ENCODE data around the gene PAX7. TPM values are rescaled to one million over a fixed set of nuclear protein-coding genes. Genes with fewer than 3 reads are reported as not detected.

The PAX7 gene
- total and polyA plus RNA-seq, 2 of the 4 experiments (the other 2 are of a cell fraction) = not detected

DNA sequence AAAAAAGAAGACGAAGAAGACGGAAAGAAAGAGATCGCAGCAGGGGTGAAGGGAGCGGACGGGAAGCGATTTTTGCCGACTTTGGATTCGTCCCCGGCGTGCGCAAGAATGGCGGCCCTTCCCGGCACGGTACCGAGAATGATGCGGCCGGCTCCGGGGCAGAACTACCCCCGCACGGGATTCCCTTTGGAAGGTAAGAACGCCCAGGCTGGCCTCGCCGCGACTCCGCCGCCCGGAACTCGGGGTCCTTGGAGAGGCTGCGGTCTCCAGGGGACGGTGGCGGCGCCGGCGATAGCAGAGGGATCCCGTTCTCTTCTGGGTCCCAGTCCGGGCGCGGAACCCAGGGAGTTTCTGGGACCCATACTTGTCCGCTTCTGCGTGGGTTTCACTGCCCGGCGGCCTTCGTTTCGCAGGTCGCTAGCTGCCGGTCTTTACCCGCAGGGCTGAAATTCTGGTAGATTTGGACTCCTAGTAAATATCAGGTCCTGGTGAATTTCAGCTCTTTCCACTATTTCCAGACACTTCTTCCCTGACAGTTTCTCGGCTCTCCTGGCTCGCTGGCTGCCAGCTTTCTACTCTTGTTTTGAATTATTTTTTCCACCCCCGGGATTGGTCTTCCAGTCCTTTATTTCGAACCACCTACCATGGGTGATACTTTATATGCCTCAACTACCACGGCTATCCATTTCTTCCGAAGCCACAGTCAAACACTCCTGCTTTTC lies 1.0 kb downstream of the PAX7 start:
- Histone ChIP-seq H3K79me1 (ENCODE audit: low read depth in 1 of 2, low read length in 2 of 2) (no peaks in the 10 kb centered on the region), H3K9ac (ENCODE audit: low read depth, low read length) (no peak overlapping the region), H4K8ac (ENCODE audit: low read depth in 2 of 2, low read length in 2 of 2) (no peak overlapping the region), H3K4ac (ENCODE audit: low read depth, low read length) (no peak overlapping the region), H3K23ac (ENCODE audit: low read depth, low read length) (no peak overlapping the region), H2BK20ac (ENCODE audit: low read depth, low read length) (no peak overlapping the region), H3K9me3 (ENCODE audit: control insufficient read depth, insufficient read depth, low read length) (no peaks in the 10 kb centered on the region), H3K56ac (ENCODE audit: extremely low read depth, insufficient read depth, low read length) (no peak overlapping the region), H2BK5ac (ENCODE audit: low read depth, low read length, poor library complexity, severe bottlenecking) (no peak overlapping the region), H3K14ac (replicated peaks; ENCODE audit: low read depth, low read length) (no peak overlapping the region), H2AK9ac (replicated peaks; ENCODE audit: low read depth, low read length, poor library complexity) (no peak overlapping the region), H4K91ac (ENCODE audit: insufficient read depth, low read depth, low read length) (no peak overlapping the region), H3K27me3 (ENCODE audit: control insufficient read depth, insufficient read depth, low read length) (peaks cover 80% of the 10 kb centered on the region), H2AFZ (replicated peaks; ENCODE audit: low read length, poor library complexity) (no peak overlapping the region), H3K9me1 (ENCODE audit: insufficient read depth, low read length) (no peaks in the 10 kb centered on the region), H3K18ac (ENCODE audit: low read depth, low read length) (no peak overlapping the region), H4K5ac (ENCODE audit: low read depth, low read length) (no peak overlapping the region), H3K4me3 (ENCODE audit: insufficient read depth, low read depth, low read length) (no peak overlapping the region), H3K36me3 (ENCODE audit: control insufficient read depth, insufficient read depth, low read length) (no peaks in the 10 kb centered on the region), H2AK5ac (ENCODE audit: low read depth, low read length) (no peak overlapping the region), H4K20me1 (ENCODE audit: insufficient read depth, low read length) (no peaks in the 10 kb centered on the region), H3K4me2 (ENCODE audit: low read depth, low read length) (no peak overlapping the region), H2BK15ac (ENCODE audit: low read depth, low read length) (no peak overlapping the region), H3K4me1 (ENCODE audit: control insufficient read depth, insufficient read depth, low read length) (no peaks in the 10 kb centered on the region), H2BK120ac (ENCODE audit: low read depth, low read length) (no peak overlapping the region), H3K27ac (ENCODE audit: insufficient read depth, low read length) (no peak overlapping the region)
- BruUV-seq (replicated peaks) = no TSS peak
- intact Hi-C loops (cut with micrococcal nuclease) (no loop called here), in situ Hi-C loops (cut with MboI; ENCODE audit: low sequenced_read_pairs) (no loop called here), dilution Hi-C loops (cut with HindIII; ENCODE audit: low sequenced_read_pairs, unreplicated experiment) (no loop called here)
- TF ChIP-seq POLR2A (IDR thresholded peaks at IDR 0.05; ENCODE audit: low read depth, low read length) = no peak
- TF ChIP-seq MAZ (IDR thresholded peaks at IDR 0.05; ENCODE audit: borderline replicate concordance, low read depth, low read length) = no peak
- TF ChIP-seq FOS (IDR thresholded peaks at IDR 0.05; ENCODE audit: low read depth, low read length) = no peak
- TF ChIP-seq, protein P1, sequence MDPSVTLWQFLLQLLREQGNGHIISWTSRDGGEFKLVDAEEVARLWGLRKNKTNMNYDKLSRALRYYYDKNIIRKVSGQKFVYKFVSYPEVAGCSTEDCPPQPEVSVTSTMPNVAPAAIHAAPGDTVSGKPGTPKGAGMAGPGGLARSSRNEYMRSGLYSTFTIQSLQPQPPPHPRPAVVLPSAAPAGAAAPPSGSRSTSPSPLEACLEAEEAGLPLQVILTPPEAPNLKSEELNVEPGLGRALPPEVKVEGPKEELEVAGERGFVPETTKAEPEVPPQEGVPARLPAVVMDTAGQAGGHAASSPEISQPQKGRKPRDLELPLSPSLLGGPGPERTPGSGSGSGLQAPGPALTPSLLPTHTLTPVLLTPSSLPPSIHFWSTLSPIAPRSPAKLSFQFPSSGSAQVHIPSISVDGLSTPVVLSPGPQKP (IDR thresholded peaks at IDR 0.05; ENCODE audit: borderline replicate concordance, low read depth, low read length) = no peak
- no peak for TF ChIP-seq USF2 (IDR thresholded peaks at IDR 0.05; ENCODE audit: low read depth, low read length)
- no peak for TF ChIP-seq RFX5 (IDR thresholded peaks at IDR 0.05; ENCODE audit: low read depth, low read length)
- TF ChIP-seq CHD1 (IDR thresholded peaks at IDR 0.05; ENCODE audit: low read depth, low read length) = no peak
- TF ChIP-seq BHLHE40 (IDR thresholded peaks at IDR 0.05; ENCODE audit: low read depth, low read length) = no peak
- no peak for TF ChIP-seq MXI1 (IDR thresholded peaks at IDR 0.05; ENCODE audit: borderline replicate concordance, low read depth, low read length)
- TF ChIP-seq, protein P2, sequence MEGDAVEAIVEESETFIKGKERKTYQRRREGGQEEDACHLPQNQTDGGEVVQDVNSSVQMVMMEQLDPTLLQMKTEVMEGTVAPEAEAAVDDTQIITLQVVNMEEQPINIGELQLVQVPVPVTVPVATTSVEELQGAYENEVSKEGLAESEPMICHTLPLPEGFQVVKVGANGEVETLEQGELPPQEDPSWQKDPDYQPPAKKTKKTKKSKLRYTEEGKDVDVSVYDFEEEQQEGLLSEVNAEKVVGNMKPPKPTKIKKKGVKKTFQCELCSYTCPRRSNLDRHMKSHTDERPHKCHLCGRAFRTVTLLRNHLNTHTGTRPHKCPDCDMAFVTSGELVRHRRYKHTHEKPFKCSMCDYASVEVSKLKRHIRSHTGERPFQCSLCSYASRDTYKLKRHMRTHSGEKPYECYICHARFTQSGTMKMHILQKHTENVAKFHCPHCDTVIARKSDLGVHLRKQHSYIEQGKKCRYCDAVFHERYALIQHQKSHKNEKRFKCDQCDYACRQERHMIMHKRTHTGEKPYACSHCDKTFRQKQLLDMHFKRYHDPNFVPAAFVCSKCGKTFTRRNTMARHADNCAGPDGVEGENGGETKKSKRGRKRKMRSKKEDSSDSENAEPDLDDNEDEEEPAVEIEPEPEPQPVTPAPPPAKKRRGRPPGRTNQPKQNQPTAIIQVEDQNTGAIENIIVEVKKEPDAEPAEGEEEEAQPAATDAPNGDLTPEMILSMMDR (conservative IDR thresholded peaks at IDR 0.05; ENCODE audit: low read depth, low read length) = no peak
- TF ChIP-seq RAD21 (IDR thresholded peaks at IDR 0.05; ENCODE audit: low read length) = no peak
- no peak for TF ChIP-seq RCOR1 (IDR thresholded peaks at IDR 0.05; ENCODE audit: insufficient replicate concordance, low read length)
- POLR2A ChIA-PET (ENCODE audit: unreplicated experiment) = no interaction called here
- WGBS, 2 experiments (ENCODE audit: extremely low coverage in 2 of 2, insufficient read length in 1 of 2) = 0% methylated on average over 7 of the region's 53 CpGs; no CpG with 5 or more reads in 1 of the 2 experiments
- CTCF ChIA-PET = no interaction called here
- DNase-seq = no peak
- no peak for ATAC-seq (ENCODE audit: low read depth)

Measured in IMR-90 (cell line).